Dendritic cell treated with granulocyte-macrophage colony-stimulating factor and Interleukin-4, amounts not matched to agents 40 ng/mL and 50 ng/mL, for 4 days (primary cell): ENCODE measurements around the gene ALDH7A1.

Experiments used
- H3K27ac Mint-ChIP-seq: one replicate; pipeline ENCODE4 v1.8.0; 2022; ENCODE audit warnings: mild to moderate bottlenecking, mixed read lengths
- H3K27me3 Mint-ChIP-seq: one replicate; pipeline ENCODE4 v1.8.0; 2022; ENCODE audit warnings: mild to moderate bottlenecking, mixed read lengths
- H3K36me3 Mint-ChIP-seq: one replicate; pipeline ENCODE4 v1.8.0; 2022; ENCODE audit warnings: low read depth, mixed read lengths
- H3K4me1 Mint-ChIP-seq: one replicate; pipeline ENCODE4 v1.8.0; 2022; ENCODE audit warnings: low read depth, mixed read lengths
- H3K4me3 Mint-ChIP-seq: one replicate; pipeline ENCODE4 v1.8.0; 2022; ENCODE audit warnings: mild to moderate bottlenecking, moderate library complexity, mixed read lengths
- H3K9me3 Mint-ChIP-seq: one replicate; pipeline ENCODE4 v1.8.0; 2022; ENCODE audit warnings: mixed read lengths
- intact Hi-C: fragments of 100-400 bp; cut with micrococcal nuclease; formaldehyde crosslinking; loops from one replicate; pipeline ENCODE4 v1.15.0; 2022

The ALDH7A1 gene

DNA sequence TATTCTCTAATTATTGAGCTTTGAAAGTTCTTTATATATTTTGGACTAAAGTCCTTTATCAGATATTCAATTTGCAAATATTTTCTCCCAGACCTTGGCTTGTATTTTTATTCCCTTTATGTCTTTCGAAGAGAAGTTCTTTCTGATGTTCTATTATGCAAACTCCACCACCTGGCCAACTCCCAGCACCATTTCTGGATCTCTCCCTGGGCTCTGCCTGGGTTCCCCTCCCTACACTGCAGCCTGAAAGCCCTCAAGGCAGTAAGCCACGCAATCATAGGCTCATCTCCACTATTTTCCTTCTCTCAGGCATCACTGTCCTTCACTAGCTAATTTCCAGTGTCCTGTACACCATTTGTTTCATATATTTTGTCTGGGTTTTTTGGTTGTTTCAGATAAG, 95.7 kb downstream of the ALDH7A1 start:
- Mint-ChIP-seq H3K36me3 (no peaks in the 10 kb centered on the region), H3K27ac (no peak overlapping the region), H3K4me3 (no peak overlapping the region), H3K4me1 (no peaks in the 10 kb centered on the region), H3K27me3 (no peaks in the 10 kb centered on the region), H3K9me3 (no peaks in the 10 kb centered on the region)
- intact Hi-C loops, result no loop called here

DNA sequence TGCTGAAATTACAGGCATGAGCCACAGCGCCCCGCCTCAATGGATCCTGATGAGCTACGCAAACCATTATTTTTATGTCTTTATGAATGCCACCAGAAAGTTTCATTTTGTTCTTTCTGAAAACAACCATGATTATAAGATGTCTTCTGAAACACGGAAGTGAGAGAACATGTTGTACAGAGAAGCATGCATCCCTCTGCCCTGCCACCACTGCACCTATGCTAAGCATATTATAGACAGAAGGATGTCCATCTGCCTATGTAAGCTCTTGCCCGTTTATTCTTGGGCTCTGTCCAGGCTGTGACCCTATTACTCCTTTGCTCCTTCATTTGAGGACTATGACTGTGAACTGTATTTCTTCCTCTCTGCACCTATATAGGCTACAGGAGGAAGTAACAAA, 97.5 kb downstream of the ALDH7A1 start:
- Mint-ChIP-seq H3K27me3 (no peaks in the 10 kb centered on the region), H3K36me3 (no peaks in the 10 kb centered on the region)

DNA sequence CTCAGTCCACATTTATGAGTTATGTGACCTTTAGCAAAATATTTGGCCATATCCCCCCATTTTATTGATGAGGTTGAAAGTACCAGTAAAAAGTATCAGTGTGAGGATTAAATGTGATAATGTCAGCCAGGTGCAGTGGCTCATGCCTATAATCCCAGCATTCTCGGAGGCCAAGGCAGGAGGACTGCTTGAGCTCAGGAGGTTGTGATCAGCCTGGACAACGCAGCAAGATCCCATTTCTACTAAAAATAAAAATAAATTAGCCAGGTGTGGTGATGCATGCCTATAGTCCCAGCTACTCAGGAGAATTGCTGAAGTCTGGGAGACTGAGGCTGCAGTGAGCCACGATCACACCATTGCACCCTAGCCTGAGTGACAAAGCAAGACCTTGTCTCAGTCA, 100.6 kb downstream of the ALDH7A1 start:
- no peaks in the 10 kb centered on the region for H3K36me3 Mint-ChIP-seq
- intact Hi-C loops, result no loop called here
- no peaks in the 10 kb centered on the region for H3K27me3 Mint-ChIP-seq
- H3K9me3 Mint-ChIP-seq, result no peaks in the 10 kb centered on the region
- no peak overlapping the region for H3K27ac Mint-ChIP-seq
- H3K4me1 Mint-ChIP-seq, result no peaks in the 10 kb centered on the region
- no peak overlapping the region for H3K4me3 Mint-ChIP-seq

More for the DNA sequence above, 97.5 kb downstream of the ALDH7A1 start:
- H3K27ac Mint-ChIP-seq, result no peak overlapping the region
- no peak overlapping the region for H3K4me3 Mint-ChIP-seq
- no peaks in the 10 kb centered on the region for H3K4me1 Mint-ChIP-seq
- H3K9me3 Mint-ChIP-seq, result no peaks in the 10 kb centered on the region
- intact Hi-C loops, result no loop called here

DNA sequence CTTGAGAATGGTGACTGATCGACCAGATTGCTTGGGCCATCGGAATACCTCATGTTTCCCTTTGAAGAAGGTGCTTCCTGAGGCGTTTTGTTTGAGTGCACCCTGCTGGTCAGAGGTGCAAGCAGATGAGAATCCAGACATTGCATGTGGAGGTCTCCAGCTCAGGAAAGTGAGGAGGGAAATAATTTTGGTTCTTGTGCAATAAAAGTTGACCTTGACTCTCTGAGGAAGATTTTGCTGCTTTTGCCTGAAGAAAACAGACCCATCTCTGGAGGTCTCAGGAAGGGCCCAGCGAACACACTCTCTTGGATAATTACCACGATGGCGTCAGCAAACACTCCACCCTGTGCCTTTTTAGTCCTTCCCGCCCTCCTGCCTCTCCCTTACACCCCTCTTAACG, 102.1 kb downstream of the ALDH7A1 start:
- no peak overlapping the region for H3K4me3 Mint-ChIP-seq
- H3K4me1 Mint-ChIP-seq, result no peaks in the 10 kb centered on the region
- H3K9me3 Mint-ChIP-seq, result no peaks in the 10 kb centered on the region
- H3K36me3 Mint-ChIP-seq, result no peaks in the 10 kb centered on the region
- intact Hi-C loops, result no loop called here
- H3K27me3 Mint-ChIP-seq, result no peaks in the 10 kb centered on the region
- no peak overlapping the region for H3K27ac Mint-ChIP-seq

DNA sequence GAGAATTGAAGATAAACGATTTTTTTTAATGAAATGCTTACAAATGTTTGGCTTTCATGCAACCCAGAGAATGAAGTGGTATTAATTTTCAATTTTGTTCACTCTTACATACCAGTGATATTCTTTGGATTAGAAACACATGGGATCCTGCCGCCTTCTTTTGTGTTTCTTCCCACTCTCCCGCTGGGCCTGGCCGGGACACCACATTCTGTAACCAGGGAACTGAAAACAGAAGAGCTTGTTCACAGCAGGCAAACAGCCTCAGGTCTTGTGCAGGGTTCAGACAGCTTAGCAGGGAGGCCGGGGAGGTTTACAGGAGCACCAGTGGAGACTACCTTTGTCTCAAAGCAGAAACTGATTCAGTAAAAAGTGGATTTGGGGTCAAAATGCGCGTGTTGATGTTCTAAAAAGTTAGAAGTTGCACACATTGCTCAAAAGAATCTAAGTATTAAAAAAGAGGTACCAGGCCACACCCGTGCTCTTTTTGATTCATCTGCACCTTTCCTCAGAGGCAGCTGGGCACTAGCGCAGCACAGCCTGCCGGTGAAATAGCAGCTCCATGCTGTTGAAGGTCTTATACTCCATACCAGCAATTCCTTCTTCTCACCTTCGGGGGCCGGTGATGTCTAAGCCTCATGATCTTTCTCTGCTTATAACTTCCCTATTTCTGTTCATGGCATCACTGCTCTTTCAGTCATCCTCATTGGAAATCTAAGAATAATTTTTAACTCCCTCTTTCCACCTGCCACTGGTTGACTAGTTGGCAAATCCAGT, 104.7 kb downstream of the ALDH7A1 start:
- H3K27ac Mint-ChIP-seq, result no peak overlapping the region
- H3K27me3 Mint-ChIP-seq, result no peaks in the 10 kb centered on the region
- no peaks in the 10 kb centered on the region for H3K36me3 Mint-ChIP-seq
- no peak overlapping the region for H3K4me3 Mint-ChIP-seq
- no peaks in the 10 kb centered on the region for H3K4me1 Mint-ChIP-seq
- no peaks in the 10 kb centered on the region for H3K9me3 Mint-ChIP-seq
- intact Hi-C loops, result no loop called here

DNA sequence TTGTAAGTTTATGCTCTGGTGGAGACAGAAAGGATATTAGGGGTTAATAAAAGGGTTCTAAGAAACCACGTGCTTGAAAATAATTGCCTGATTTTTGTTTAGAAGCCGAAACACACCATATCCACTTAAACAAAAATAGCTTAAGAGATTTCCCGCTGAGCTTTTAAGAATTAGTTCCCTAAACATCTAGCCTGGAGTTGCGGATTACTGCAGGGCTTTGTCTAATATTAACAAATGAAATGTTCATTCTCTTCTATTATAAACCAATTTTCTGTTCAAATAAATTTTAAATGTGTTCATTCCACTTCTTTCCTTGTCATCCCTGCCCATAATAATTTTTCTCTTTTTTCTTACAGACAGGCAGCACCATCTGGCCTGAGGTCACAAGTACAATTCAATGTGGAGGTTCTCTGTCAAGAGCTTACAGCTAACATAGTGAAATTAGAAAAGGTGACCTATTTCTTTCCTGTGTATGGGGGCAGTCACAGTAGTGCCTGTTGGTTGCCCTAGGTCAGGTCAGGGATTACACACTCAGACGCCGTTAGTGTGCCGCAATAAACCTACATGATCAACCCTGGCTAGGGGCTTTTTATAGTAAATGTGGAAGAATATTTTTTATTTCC, 106.5 kb downstream of the ALDH7A1 start:
- H3K27me3 Mint-ChIP-seq, result no peaks in the 10 kb centered on the region
- H3K4me1 Mint-ChIP-seq, result no peaks in the 10 kb centered on the region
- H3K9me3 Mint-ChIP-seq, result no peaks in the 10 kb centered on the region
- no peak overlapping the region for H3K4me3 Mint-ChIP-seq
- H3K36me3 Mint-ChIP-seq, result peaks cover 1% of the 10 kb centered on the region
- intact Hi-C loops, result no loop called here
- H3K27ac Mint-ChIP-seq, result no peak overlapping the region

DNA sequence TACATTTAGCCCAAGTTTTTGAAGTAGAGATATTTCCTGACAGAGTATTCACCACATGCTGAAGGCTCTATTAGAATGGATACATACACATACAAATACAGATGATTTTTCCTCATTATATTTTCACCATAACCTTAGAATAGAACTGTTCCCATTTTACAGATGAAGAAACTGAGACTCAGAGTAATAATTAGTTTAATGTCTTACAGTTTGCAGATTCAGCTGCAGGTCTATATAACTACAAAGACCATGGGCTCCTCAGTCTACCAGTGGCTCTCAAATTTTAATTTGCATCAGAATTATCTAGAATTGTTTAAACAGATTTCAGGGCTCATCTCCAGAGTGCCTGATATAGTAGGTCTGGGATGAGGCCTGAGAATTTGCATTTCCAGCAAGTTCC, 107.4 kb downstream of the ALDH7A1 start:
- H3K27me3 Mint-ChIP-seq, result no peaks in the 10 kb centered on the region
- no peaks in the 10 kb centered on the region for H3K9me3 Mint-ChIP-seq
- intact Hi-C loops, result no loop called here
- H3K4me3 Mint-ChIP-seq, result no peak overlapping the region
- no peaks in the 10 kb centered on the region for H3K4me1 Mint-ChIP-seq
- H3K36me3 Mint-ChIP-seq, result peaks cover 6% of the 10 kb centered on the region
- H3K27ac Mint-ChIP-seq, result no peak overlapping the region

DNA sequence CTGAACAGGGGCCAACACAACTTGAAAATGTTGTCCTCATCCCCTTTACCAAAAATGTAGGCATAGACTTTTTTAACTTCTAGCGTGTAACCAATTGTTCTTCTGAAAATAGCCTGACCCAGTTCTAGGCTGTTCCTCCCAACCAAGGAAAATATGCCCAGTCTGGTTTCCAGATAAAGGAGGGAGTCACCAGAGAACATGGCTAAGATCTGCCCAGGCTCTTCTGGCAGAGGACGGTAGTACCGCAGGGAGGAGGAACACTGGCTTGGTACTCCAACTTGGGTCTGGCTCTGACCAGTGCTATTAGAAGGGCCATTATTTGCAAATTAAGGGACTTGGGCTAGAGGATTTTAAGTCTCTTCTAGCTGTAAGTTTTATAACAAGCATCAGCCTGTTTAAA, 108.7 kb downstream of the ALDH7A1 start:
- Mint-ChIP-seq H3K9me3 (no peaks in the 10 kb centered on the region), H3K27ac (no peak overlapping the region), H3K4me3 (no peak overlapping the region), H3K36me3 (peaks cover 6% of the 10 kb centered on the region), H3K4me1 (no peaks in the 10 kb centered on the region), H3K27me3 (no peaks in the 10 kb centered on the region)
- intact Hi-C loops, result no loop called here

DNA sequence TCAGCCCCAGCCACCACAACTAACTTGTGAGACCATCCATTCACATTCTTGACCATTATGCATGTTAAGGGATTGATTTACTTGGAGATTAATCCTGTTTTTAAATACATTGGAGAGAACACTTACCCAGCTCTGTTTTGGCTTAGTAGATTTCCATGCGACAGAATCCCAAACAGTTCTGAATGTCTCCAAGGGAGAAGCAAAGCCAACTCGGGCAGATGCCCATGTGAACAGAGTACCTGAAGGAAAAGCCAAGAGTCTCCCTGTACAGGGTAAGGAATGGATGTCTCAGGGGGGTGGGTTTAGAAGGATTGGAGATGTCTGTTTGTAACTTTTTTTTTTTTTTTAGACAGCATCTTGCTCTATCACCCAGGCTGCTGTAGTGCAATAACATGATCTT, 110.8 kb downstream of the ALDH7A1 start:
- Mint-ChIP-seq H3K4me1 (no peaks in the 10 kb centered on the region), H3K27me3 (no peaks in the 10 kb centered on the region), H3K36me3 (peaks cover 13% of the 10 kb centered on the region), H3K27ac (no peak overlapping the region), H3K4me3 (no peak overlapping the region), H3K9me3 (no peaks in the 10 kb centered on the region)
- intact Hi-C loops, result no loop called here

DNA sequence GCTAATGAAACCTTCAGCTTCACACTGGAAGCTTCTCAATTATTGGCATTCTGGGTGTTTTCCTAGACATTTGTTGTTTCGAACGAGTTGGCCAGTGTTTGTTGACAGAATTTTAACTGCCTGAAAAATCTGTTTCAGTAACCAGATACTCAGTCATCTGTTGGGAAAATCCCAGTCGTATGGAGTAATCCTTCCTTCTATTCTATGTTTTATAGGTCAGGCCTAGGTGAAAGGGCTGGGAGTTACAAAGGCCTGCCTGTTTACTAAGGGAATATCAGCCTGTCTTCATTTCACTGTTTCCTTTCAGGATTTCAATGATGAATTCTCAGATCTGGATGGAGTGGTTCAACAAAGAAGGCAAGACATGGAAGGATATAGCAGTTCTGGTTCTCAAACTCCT, 111.9 kb downstream of the ALDH7A1 start:
- Mint-ChIP-seq H3K4me3 (no peak overlapping the region), H3K27me3 (no peaks in the 10 kb centered on the region), H3K9me3 (no peaks in the 10 kb centered on the region), H3K36me3 (peaks cover 13% of the 10 kb centered on the region), H3K4me1 (no peaks in the 10 kb centered on the region), H3K27ac (no peak overlapping the region)
- intact Hi-C loops, result no loop called here

DNA sequence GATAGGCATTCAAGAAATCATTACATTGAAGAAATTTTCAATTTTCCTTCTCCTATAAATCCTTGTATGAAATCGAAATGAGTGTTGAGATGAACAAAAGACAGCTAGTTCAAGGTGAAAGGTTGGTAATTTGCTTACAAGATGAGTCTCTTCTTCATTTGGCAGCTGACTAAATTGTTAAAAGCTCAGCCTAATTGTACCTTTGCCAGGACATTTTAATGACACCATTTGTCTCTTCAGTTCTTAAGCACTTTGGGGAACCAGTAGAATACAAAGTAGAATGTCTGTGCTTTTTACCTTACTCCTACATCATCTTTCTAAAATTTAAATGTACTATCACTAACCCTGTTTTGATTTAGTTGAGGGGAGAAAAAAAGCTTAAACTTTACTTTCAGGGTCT, 112.4 kb downstream of the ALDH7A1 start:
- Mint-ChIP-seq H3K36me3 (peaks cover 13% of the 10 kb centered on the region), H3K4me3 (no peak overlapping the region), H3K27ac (no peak overlapping the region), H3K27me3 (no peaks in the 10 kb centered on the region), H3K4me1 (no peaks in the 10 kb centered on the region), H3K9me3 (no peaks in the 10 kb centered on the region)
- intact Hi-C loops, result no loop called here

DNA sequence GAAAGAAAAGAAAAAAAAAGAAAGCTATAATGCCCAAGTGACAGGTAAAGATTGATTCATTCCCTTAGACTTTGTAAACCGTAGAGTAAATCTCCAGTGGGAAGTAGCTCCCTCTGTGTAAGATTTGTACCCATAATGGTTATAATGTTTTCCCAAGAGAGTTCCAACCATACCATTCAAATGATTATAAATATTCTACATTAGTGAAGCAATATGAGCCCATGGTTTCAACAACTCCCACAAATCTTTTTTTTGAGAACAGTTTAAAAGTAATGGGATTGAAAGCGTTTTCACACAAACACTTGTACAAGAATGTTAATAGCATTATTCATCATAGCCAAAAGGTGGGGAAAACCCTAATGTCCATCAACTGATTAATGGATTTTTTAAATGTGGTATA, 113.8 kb downstream of the ALDH7A1 start:
- Mint-ChIP-seq H3K36me3 (peaks cover 13% of the 10 kb centered on the region), H3K27ac (no peak overlapping the region), H3K9me3 (no peaks in the 10 kb centered on the region), H3K4me3 (no peak overlapping the region), H3K27me3 (no peaks in the 10 kb centered on the region), H3K4me1 (no peaks in the 10 kb centered on the region)
- intact Hi-C loops, result no loop called here
